HEK293T (cell line): ENCODE results near the gene ITSN2.

Experiments
- BHLHE40 ChIP-seq: fragments of 450-650 bp; IDR thresholded peaks from 2 replicates; pipeline ENCODE4 v1.6.1; 2016; ENCODE audit warnings: mild to moderate bottlenecking, moderate library complexity, borderline replicate concordance
- L3MBTL2 ChIP-seq: fragments of 450-650 bp; conservative IDR thresholded peaks from 2 replicates; pipeline ENCODE4 v1.6.1; 2016; ENCODE audit warnings: mild to moderate bottlenecking
- SUZ12 ChIP-seq: fragments of 450-650 bp; IDR thresholded peaks from 2 replicates; pipeline ENCODE4 v1.6.1; 2016; ENCODE audit warnings: mild to moderate bottlenecking

- TF ChIP-seq SUZ12 (no peak), BHLHE40 (no peak), L3MBTL2 (no peak)
Measured at GRCh38 chr2:24297663-24298062, 62.7 kb downstream of the ITSN2 start.
